Measurements from ENCODE around the gene CEBPG.

DNA sequence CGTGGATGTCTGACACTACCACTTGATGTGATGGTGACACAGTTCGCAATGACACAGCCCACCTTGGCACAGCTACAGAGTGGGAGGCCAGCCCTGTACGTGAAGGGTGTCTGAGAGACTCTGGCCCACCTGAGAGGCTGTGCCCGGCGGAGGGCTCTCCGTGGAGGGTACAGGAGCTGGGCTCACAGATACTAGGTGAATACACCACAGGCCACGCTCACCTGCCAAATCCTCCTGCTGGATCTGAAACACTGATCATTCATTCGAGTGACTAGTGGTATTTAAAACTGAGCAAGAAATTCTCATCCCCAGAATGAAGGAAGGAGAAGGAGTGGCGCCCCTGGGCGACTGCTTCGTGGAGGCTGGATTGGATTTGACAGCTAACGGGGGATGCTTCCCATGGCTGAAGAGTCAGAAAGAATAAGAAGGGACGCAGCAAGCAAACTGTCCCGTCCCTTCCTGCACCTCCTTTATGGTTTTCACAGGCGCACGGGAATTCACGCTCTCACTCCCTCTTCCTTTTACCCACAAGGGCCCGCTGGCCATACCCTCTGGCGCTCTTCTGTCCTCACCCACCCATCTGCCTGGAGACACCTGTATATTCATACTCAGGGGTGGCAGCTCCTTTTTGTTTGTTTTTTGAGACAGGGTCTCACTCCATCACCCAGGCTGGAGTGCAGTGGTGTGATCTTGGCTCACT, 25.0 kb downstream of the CEBPG start:
- TF ChIP-seq, protein P1, sequence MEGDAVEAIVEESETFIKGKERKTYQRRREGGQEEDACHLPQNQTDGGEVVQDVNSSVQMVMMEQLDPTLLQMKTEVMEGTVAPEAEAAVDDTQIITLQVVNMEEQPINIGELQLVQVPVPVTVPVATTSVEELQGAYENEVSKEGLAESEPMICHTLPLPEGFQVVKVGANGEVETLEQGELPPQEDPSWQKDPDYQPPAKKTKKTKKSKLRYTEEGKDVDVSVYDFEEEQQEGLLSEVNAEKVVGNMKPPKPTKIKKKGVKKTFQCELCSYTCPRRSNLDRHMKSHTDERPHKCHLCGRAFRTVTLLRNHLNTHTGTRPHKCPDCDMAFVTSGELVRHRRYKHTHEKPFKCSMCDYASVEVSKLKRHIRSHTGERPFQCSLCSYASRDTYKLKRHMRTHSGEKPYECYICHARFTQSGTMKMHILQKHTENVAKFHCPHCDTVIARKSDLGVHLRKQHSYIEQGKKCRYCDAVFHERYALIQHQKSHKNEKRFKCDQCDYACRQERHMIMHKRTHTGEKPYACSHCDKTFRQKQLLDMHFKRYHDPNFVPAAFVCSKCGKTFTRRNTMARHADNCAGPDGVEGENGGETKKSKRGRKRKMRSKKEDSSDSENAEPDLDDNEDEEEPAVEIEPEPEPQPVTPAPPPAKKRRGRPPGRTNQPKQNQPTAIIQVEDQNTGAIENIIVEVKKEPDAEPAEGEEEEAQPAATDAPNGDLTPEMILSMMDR (IDR thresholded peaks at IDR 0.05): no peak
- no peak for TF ChIP-seq EZH2 (IDR thresholded peaks at IDR 0.05; ENCODE audit: borderline replicate concordance, insufficient read depth, low read depth, low read length, poor library complexity, severe bottlenecking)

Measured in B cell (primary cell).